BLaER1 (cell line): ENCODE results near the gene CACNA1C.

ENCODE experiments used
- H3K27ac ChIP-seq: shearing (Covaris generic); formaldehyde crosslinking; 2 replicates; pipeline ENCODE4 v1.8.1; 2022
- H3K27me3 ChIP-seq: shearing (Covaris generic); formaldehyde crosslinking; 2 replicates; pipeline ENCODE4 v1.8.1; 2022
- H3K36me3 ChIP-seq: shearing (Covaris generic); formaldehyde crosslinking; 2 replicates; pipeline ENCODE4 v1.8.1; 2022
- H3K4me1 ChIP-seq: shearing (Covaris generic); formaldehyde crosslinking; 2 replicates; pipeline ENCODE4 v1.8.1; 2022
- H3K4me2 ChIP-seq: shearing (Covaris generic); formaldehyde crosslinking; 2 replicates; pipeline ENCODE4 v1.8.1; 2022
- H3K4me3 ChIP-seq: shearing (Covaris generic); formaldehyde crosslinking; 2 replicates; pipeline ENCODE4 v1.8.1; 2022
- H3K9ac ChIP-seq: shearing (Covaris generic); formaldehyde crosslinking; 2 replicates; pipeline ENCODE4 v1.8.1; 2022
- H3K9me3 ChIP-seq: shearing (Covaris generic); formaldehyde crosslinking; 2 replicates; pipeline ENCODE4 v1.8.1; 2022
- H4K20me1 ChIP-seq: shearing (Covaris generic); formaldehyde crosslinking; 2 replicates; pipeline ENCODE4 v1.8.1; 2022
- Cebpa-rat ChIP-seq: shearing (Covaris generic); IDR thresholded peaks from 2 replicates; pipeline ENCODE4 v1.8.1; 2022

Gene CACNA1C

GRCh38 chr12:2510045-2510444, 457.3 kb downstream of the CACNA1C start:
- Histone ChIP-seq H3K27me3 (no peaks in the 10 kb centered on the region), H3K27ac (no peak overlapping the region), H3K36me3 (no peaks in the 10 kb centered on the region), H3K4me2 (no peak overlapping the region), H3K9me3 (no peaks in the 10 kb centered on the region), H4K20me1 (no peaks in the 10 kb centered on the region), H3K4me1 (no peaks in the 10 kb centered on the region), H3K4me3 (no peak overlapping the region), H3K9ac (no peak overlapping the region)
- TF ChIP-seq Cebpa-rat: no peak

DNA sequence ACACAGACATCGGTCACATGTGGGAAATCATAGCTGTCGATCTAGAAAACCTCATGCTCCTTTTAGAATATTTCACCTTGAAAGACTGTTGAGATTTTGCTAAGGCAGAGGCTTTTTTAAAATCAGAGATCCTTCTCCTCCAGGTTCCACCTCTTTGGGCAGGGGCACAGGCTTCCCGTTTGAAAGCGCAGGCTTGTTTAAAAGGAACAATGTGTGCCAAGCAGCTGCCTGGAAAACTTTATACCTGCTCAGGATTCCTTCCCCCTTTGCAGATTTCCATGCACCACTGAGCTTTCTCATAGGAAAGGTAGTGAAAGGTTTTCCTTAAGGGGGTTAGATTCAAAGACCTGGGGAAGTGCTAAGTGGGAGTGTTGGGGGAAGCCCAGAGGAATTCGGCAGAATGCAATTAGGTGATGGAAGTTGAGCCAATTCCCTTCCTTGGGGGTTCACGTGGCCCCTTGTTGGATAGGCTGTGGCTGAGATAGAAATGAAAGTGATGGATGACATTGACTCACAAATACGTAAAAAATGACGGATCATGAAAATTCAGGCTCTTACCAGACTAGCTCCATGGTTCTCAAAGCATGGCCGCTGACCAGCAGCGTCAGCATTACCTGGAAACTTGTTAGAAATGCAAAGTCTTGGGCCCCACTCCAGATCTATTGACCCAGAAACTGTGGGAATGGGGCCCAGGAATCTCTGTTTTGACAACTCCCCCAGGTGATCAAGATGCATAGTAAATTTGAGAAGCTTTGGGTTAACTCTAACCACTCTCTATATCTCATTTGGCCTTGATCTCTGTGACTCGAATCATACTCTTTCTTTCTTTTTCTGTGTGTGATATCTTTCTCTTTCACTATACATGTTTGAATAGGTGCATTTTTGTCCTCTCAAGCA, 460.6 kb downstream of the CACNA1C start:
- H3K9me3 ChIP-seq: no peaks in the 10 kb centered on the region
- H3K4me1 ChIP-seq: no peaks in the 10 kb centered on the region
- no peaks in the 10 kb centered on the region for H4K20me1 ChIP-seq
- H3K27ac ChIP-seq: no peak overlapping the region
- TF ChIP-seq Cebpa-rat: no peak
- no peak overlapping the region for H3K4me2 ChIP-seq
- no peaks in the 10 kb centered on the region for H3K27me3 ChIP-seq
- no peak overlapping the region for H3K4me3 ChIP-seq
- H3K36me3 ChIP-seq: no peaks in the 10 kb centered on the region
- no peak overlapping the region for H3K9ac ChIP-seq

DNA sequence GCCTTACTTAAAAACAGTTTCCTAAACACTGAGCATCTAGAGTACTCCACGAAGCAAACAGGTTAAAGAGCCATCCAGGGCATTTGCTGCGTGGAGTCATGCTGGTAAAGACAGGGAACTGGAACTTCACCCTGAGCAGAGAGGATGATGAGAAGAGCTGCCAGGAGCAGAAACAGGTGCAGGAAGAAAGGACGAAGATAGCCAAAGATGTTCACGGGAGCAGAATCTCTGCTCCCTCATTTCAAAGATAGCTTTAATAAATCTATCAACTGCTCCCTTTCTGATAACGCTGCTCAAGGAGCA, 461.2 kb downstream of the CACNA1C start:
- H3K4me2 ChIP-seq: no peak overlapping the region
- no peaks in the 10 kb centered on the region for H3K36me3 ChIP-seq
- no peak for TF ChIP-seq Cebpa-rat
- no peak overlapping the region for H3K9ac ChIP-seq
- H3K27me3 ChIP-seq: no peaks in the 10 kb centered on the region
- no peaks in the 10 kb centered on the region for H4K20me1 ChIP-seq
- no peaks in the 10 kb centered on the region for H3K9me3 ChIP-seq
- H3K4me3 ChIP-seq: no peak overlapping the region
- H3K27ac ChIP-seq: no peak overlapping the region
- no peaks in the 10 kb centered on the region for H3K4me1 ChIP-seq

DNA sequence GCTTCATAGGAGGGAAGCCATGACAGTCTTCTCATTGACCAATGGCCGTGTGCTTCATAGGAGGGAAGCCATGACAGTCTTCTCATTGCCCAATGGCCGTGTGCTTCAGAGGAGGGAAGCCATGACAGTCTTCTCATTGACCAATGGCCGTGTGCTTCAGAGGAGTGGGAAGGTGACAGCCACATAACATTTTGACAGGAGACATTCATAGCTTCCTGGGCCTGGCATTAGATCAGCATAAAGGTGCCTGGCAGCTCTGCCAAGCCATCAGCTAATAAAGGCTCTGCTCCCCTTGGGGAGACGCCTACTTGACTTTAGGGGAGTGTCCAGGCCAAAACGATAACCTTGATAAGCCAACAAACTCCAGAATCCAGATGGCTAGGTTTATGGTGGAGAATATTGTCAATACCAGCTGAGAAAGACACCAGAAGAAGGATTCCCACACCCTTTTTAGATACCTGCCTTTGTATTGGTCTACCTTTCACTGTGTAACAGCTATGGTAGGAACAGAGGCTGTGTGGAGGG, 468.0 kb downstream of the CACNA1C start:
- H3K27me3 ChIP-seq: no peaks in the 10 kb centered on the region
- H3K27ac ChIP-seq: no peak overlapping the region

GRCh38 chr12:2523317-2523716, 470.5 kb downstream of the CACNA1C start:
- no peaks in the 10 kb centered on the region for H3K27me3 ChIP-seq
- no peak overlapping the region for H3K4me2 ChIP-seq
- H3K27ac ChIP-seq: no peak overlapping the region
- H3K36me3 ChIP-seq: no peaks in the 10 kb centered on the region
- H3K9me3 ChIP-seq: peaks cover 6% of the 10 kb centered on the region; the same call in 1 of the 2 replicates
- H3K4me1 ChIP-seq: no peaks in the 10 kb centered on the region
- H3K4me3 ChIP-seq: no peak overlapping the region
- no peaks in the 10 kb centered on the region for H4K20me1 ChIP-seq
- no peak for TF ChIP-seq Cebpa-rat
- no peak overlapping the region for H3K9ac ChIP-seq

More for the DNA sequence above, 468.0 kb downstream of the CACNA1C start:
- Histone ChIP-seq H3K9me3 (peaks cover 6% of the 10 kb centered on the region; the same call in 1 of the 2 replicates), H3K4me2 (no peak overlapping the region), H3K36me3 (no peaks in the 10 kb centered on the region), H3K9ac (no peak overlapping the region), H4K20me1 (no peaks in the 10 kb centered on the region), H3K4me3 (no peak overlapping the region), H3K4me1 (no peaks in the 10 kb centered on the region)
- TF ChIP-seq Cebpa-rat: no peak

DNA sequence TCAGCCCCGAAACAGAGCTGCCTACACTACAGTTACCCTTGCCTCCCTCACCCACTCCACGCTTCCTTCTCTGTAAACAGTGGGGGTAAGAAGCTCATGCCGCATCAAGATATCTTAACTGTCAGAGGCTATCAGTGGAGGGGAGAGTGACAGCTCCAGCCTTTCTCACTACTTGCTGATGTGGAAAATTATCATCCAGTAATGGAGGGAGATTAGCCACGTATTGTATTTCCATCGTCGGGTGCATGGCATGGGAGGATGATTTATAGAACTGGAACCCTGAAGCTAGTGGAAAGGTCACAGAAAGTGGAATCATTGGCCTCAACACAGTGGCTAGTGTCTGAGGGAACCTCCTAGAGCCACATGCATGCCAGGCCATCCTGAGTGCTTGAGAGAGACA, 471.1 kb downstream of the CACNA1C start:
- Histone ChIP-seq H3K36me3 (no peaks in the 10 kb centered on the region), H3K4me1 (no peaks in the 10 kb centered on the region), H3K27ac (no peak overlapping the region), H4K20me1 (no peaks in the 10 kb centered on the region), H3K4me3 (no peak overlapping the region), H3K4me2 (no peak overlapping the region), H3K9ac (no peak overlapping the region), H3K27me3 (no peaks in the 10 kb centered on the region), H3K9me3 (peaks cover 6% of the 10 kb centered on the region; the same call in 1 of the 2 replicates)
- no peak for TF ChIP-seq Cebpa-rat

- H3K4me3 ChIP-seq: no peak overlapping the region
- no peak overlapping the region for H3K4me2 ChIP-seq
- no peaks in the 10 kb centered on the region for H4K20me1 ChIP-seq
- H3K4me1 ChIP-seq: peaks cover 21% of the 10 kb centered on the region
- H3K27me3 ChIP-seq: no peaks in the 10 kb centered on the region
- no peaks in the 10 kb centered on the region for H3K9me3 ChIP-seq
- H3K9ac ChIP-seq: no peak overlapping the region
- H3K27ac ChIP-seq: no peak overlapping the region
- no peak for TF ChIP-seq Cebpa-rat
- no peaks in the 10 kb centered on the region for H3K36me3 ChIP-seq
These were observed 473.6 kb downstream of the CACNA1C start for GRCh38 chr12:2526371-2526770.

- H3K27me3 ChIP-seq: no peaks in the 10 kb centered on the region
These were observed 475.2 kb downstream of the CACNA1C start for GRCh38 chr12:2528001-2528400.

DNA sequence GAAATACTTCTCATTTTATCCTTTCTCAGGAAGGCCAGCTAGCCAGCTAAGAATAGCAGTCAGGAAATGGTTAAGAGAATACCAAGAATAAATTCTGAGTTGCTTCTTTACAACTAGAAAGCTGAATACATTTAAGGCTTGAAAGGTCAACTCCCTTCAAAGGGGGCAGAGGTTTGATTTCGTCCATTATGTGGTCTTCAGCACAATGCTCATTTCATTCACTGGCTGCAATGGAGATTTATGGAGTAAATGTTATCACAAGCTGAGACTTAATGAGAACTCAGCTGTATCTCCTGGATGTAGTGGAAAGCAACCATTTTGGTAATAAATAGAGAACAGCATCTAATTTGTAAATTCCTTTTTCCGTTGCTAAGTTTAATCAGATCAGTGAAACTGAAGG, 477.0 kb downstream of the CACNA1C start:
- no peak overlapping the region for H3K4me3 ChIP-seq
- no peak for TF ChIP-seq Cebpa-rat
- H3K4me2 ChIP-seq: peak overlapping the region; percentile 52
- no peaks in the 10 kb centered on the region for H3K27me3 ChIP-seq
- H3K9ac ChIP-seq: no peak overlapping the region
- H3K27ac ChIP-seq: no peak overlapping the region
- no peaks in the 10 kb centered on the region for H3K36me3 ChIP-seq
- H4K20me1 ChIP-seq: no peaks in the 10 kb centered on the region
- H3K4me1 ChIP-seq: peaks cover 34% of the 10 kb centered on the region
- H3K9me3 ChIP-seq: no peaks in the 10 kb centered on the region

More at GRCh38 chr12:2528001-2528400, 475.2 kb downstream of the CACNA1C start:
- Histone ChIP-seq H3K9me3 (no peaks in the 10 kb centered on the region), H3K36me3 (no peaks in the 10 kb centered on the region), H3K27ac (no peak overlapping the region), H3K4me3 (no peak overlapping the region), H3K9ac (no peak overlapping the region), H3K4me2 (no peak overlapping the region), H3K4me1 (peaks cover 34% of the 10 kb centered on the region), H4K20me1 (no peaks in the 10 kb centered on the region)
- no peak for TF ChIP-seq Cebpa-rat

DNA sequence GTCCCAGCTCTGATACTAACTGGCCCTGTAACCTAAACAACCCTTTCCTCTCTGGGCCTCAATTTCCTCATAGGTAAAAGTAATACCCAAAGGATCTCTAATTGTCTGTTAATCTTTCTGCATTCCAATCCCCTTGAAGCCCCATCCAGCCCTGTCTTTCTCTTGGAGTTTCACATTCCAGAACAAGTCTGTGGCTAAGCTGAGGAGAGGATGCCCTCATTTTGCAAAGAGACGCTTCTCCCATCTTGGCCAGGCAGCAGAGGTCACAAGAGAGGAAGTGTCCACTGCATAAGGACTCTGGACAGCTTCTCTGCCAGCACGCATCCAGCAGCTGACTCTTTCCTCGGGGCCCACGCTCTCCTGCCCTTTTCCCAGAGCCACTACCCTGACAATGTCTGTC, 478.6 kb downstream of the CACNA1C start:
- no peaks in the 10 kb centered on the region for H3K36me3 ChIP-seq
- H3K27ac ChIP-seq: no peak overlapping the region
- no peaks in the 10 kb centered on the region for H3K27me3 ChIP-seq
- H4K20me1 ChIP-seq: no peaks in the 10 kb centered on the region
- H3K4me2 ChIP-seq: peak overlapping the region; percentile 37
- H3K4me3 ChIP-seq: no peak overlapping the region
- no peaks in the 10 kb centered on the region for H3K9me3 ChIP-seq
- peaks cover 34% of the 10 kb centered on the region for H3K4me1 ChIP-seq
- no peak for TF ChIP-seq Cebpa-rat
- no peak overlapping the region for H3K9ac ChIP-seq
